ENCODE measurements around the gene ATG4D. TPM values are rescaled to one million over a fixed set of nuclear protein-coding genes. Genes with fewer than 3 reads are reported as not detected.

Gene ATG4D
- total RNA-seq, 4 donors from 2014 or later, result 79.9 to 164 (median 100) TPM

GRCh38 chr19:10566658-10567410 is 23.1 kb downstream of the ATG4D start:
- peak overlapping the region in 2 of 4 donors; percentile 56 to 89 for H3K4me3 ChIP-seq
- in situ Hi-C loops (cut with MboI; ENCODE audit: low pct_ligation_motif_present in 1 of 4, low pct_unique_long_range_greater_than_20kb in 1 of 4, low sequenced_read_pairs in 3 of 4), result no loop called here
- H3K9me3 ChIP-seq, result no peaks in the 10 kb centered on the region
- H3K4me1 ChIP-seq, result peaks cover 26 to 42% (median 35%) of the 10 kb centered on the region in 4 donors
- WGBS, 2 donors (ENCODE audit: low coverage in 1 of 2), result 65 to 67% methylated on average over 10 to 19 of the region's 19 CpGs
- DNase-seq, result peak; percentile 41
- H3K27me3 ChIP-seq, result no peaks in the 10 kb centered on the region
- peak overlapping the region; percentile 88 to 96 (median 90) for H3K27ac ChIP-seq
- TF ChIP-seq POLR2A (IDR thresholded peaks at IDR 0.05) (no peak), CTCF (IDR thresholded peaks at IDR 0.05) (no peak), POLR2AphosphoS5 (IDR thresholded peaks at IDR 0.05) (no peak), EP300 (IDR thresholded peaks at IDR 0.05; ENCODE audit: low read depth) (no peak)
- intact Hi-C loops (cut with DNase I; ENCODE audit: low total_unique reads), result loop anchor here (10.0 kb wide), 1 partner anchor 62 kb away; the partner anchor contains the start of gene KEAP1
- H3K36me3 ChIP-seq, result no peaks in the 10 kb centered on the region

GRCh38 chr19:10567656-10568055 is 24.0 kb downstream of the ATG4D start:
- intact Hi-C loops (cut with DNase I; ENCODE audit: low total_unique reads) (loop anchor here (2.0 to 10.0 kb wide), 2 partner anchors 63 to 269 kb away; partner anchors contain the start of genes KEAP1 and TMED1), in situ Hi-C loops (cut with MboI; ENCODE audit: low pct_ligation_motif_present in 1 of 4, low pct_unique_long_range_greater_than_20kb in 1 of 4, low sequenced_read_pairs in 3 of 4) (no loop called here)
- Histone ChIP-seq H3K9me3 (no peaks in the 10 kb centered on the region), H3K4me1 (peaks cover 26 to 50% (median 35%) of the 10 kb centered on the region in 4 donors), H3K4me3 (peak overlapping the region; percentile 52 to 73 (median 65)), H3K27ac (peak overlapping the region; percentile 88 to 96 (median 90)), H3K36me3 (no peaks in the 10 kb centered on the region), H3K27me3 (no peaks in the 10 kb centered on the region)
- no peak for TF ChIP-seq EP300 (IDR thresholded peaks at IDR 0.05; ENCODE audit: low read depth)
- TF ChIP-seq CTCF (IDR thresholded peaks at IDR 0.05), result no peak
- TF ChIP-seq POLR2A (IDR thresholded peaks at IDR 0.05), result no peak
- TF ChIP-seq POLR2AphosphoS5 (IDR thresholded peaks at IDR 0.05), result no peak
- 27 to 29% methylated on average over 4 to 5 of the region's 5 CpGs for WGBS, 2 donors (ENCODE audit: low coverage in 1 of 2)
- DNase-seq, result no peak

- Histone ChIP-seq H3K4me3 (peak overlapping the region; percentile 52 to 73 (median 65)), H3K27ac (peak overlapping the region; percentile 88 to 96 (median 90)), H3K4me1 (peaks cover 26 to 50% (median 35%) of the 10 kb centered on the region in 4 donors), H3K27me3 (no peaks in the 10 kb centered on the region), H3K9me3 (no peaks in the 10 kb centered on the region), H3K36me3 (no peaks in the 10 kb centered on the region)
- no peak for TF ChIP-seq CTCF (IDR thresholded peaks at IDR 0.05)
- TF ChIP-seq POLR2AphosphoS5 (IDR thresholded peaks at IDR 0.05), result no peak
- TF ChIP-seq POLR2A (IDR thresholded peaks at IDR 0.05), result no peak
- no peak for TF ChIP-seq EP300 (IDR thresholded peaks at IDR 0.05; ENCODE audit: low read depth)
- in situ Hi-C loops (cut with MboI; ENCODE audit: low pct_ligation_motif_present in 1 of 4, low pct_unique_long_range_greater_than_20kb in 1 of 4, low sequenced_read_pairs in 3 of 4), result no loop called here
- intact Hi-C loops (cut with DNase I; ENCODE audit: low total_unique reads), result loop anchor here (2.0 to 10.0 kb wide), 2 partner anchors 63 to 269 kb away; partner anchors contain the start of genes KEAP1 and TMED1
- 0 to 2% methylated on average over 3 to 19 of the region's 58 CpGs for WGBS, 2 donors (ENCODE audit: low coverage in 1 of 2)
- peak; percentile 63 for DNase-seq
Measured at GRCh38 chr19:10568062-10568825, 24.5 kb downstream of the ATG4D start.

All from transverse colon (tissue), 4 donors.